HepG2 (cell line): ENCODE measurements around the gene EPS8L1. TPM values are rescaled to one million over a fixed set of nuclear protein-coding genes. Genes with fewer than 3 reads are reported as not detected.

Experiments used
- CENPBD1 ChIP-seq: sonication (generic); formaldehyde crosslinking; IDR thresholded peaks from 2 replicates; pipeline ENCODE4 v1.8.0; 2022; ENCODE audit warnings: missing genetic modification reagents, low read depth, mild to moderate bottlenecking, borderline replicate concordance
- CHD2 ChIP-seq: IDR thresholded peaks from 2 replicates; pipeline ENCODE4 v1.6.1; 2011; ENCODE audit warnings: low read depth, low read length, improper control_type of control experiment
- FIP1L1 ChIP-seq: fragments of 200-400 bp; formaldehyde crosslinking; IDR thresholded peaks from 2 replicates; pipeline ENCODE4 v1.6.1; 2018; ENCODE audit warnings: low read depth, mild to moderate bottlenecking, low read length, moderate library complexity, borderline replicate concordance; ENCODE audit not compliant: insufficient read depth
- ISX ChIP-seq: sonication (generic); formaldehyde crosslinking; conservative IDR thresholded peaks from 2 replicates; pipeline ENCODE4 v1.5.0; 2020; ENCODE audit warnings: missing genetic modification reagents
- MEIS2 ChIP-seq: sonication (generic); formaldehyde crosslinking; IDR thresholded peaks from 2 replicates; pipeline ENCODE4 v1.9.0; 2021; ENCODE audit warnings: mild to moderate bottlenecking, missing genetic modification reagents
- MNT ChIP-seq: fragments of 450-650 bp; IDR thresholded peaks from 2 replicates; pipeline ENCODE4 v1.6.1; 2016
- NFAT5 ChIP-seq: sonication (generic); formaldehyde crosslinking; IDR thresholded peaks from 2 replicates; pipeline ENCODE4 v1.4.0; 2020; ENCODE audit warnings: missing genetic modification reagents
- NFATC3 ChIP-seq: sonication (generic); formaldehyde crosslinking; IDR thresholded peaks from 2 replicates; pipeline ENCODE4 v1.5.1; 2020; ENCODE audit warnings: mild to moderate bottlenecking, missing genetic modification reagents
- RFXAP ChIP-seq: sonication (generic); formaldehyde crosslinking; IDR thresholded peaks from 2 replicates; pipeline ENCODE4 v1.4.0; 2020; ENCODE audit warnings: missing genetic modification reagents, borderline replicate concordance
- TBX2 ChIP-seq: sonication (generic); formaldehyde crosslinking; IDR thresholded peaks from 2 replicates; pipeline ENCODE4 v1.5.0; 2020; ENCODE audit warnings: missing genetic modification reagents, mild to moderate bottlenecking, borderline replicate concordance
- TMF1 ChIP-seq: sonication (generic); formaldehyde crosslinking; IDR thresholded peaks from 2 replicates; pipeline ENCODE4 v1.8.1; 2022; ENCODE audit warnings: low read depth, missing genetic modification reagents
- TRIM24 ChIP-seq: sonication (generic); formaldehyde crosslinking; IDR thresholded peaks from 2 replicates; pipeline ENCODE4 v1.8.0; 2022; ENCODE audit warnings: mild to moderate bottlenecking, missing genetic modification reagents
- ZBTB38 ChIP-seq: sonication (generic); formaldehyde crosslinking; IDR thresholded peaks from 2 replicates; pipeline ENCODE4 v1.5.1; 2020; ENCODE audit warnings: mild to moderate bottlenecking, missing genetic modification reagents
- ZBTB44 ChIP-seq: sonication (generic); formaldehyde crosslinking; IDR thresholded peaks from 2 replicates; pipeline ENCODE4 v1.4.0; 2020; ENCODE audit warnings: missing genetic modification reagents
- ZFY ChIP-seq: sonication (generic); formaldehyde crosslinking; IDR thresholded peaks from 2 replicates; pipeline ENCODE4 v1.4.0; 2020; ENCODE audit warnings: missing genetic modification reagents
- ZFYVE20 ChIP-seq: sonication (generic); formaldehyde crosslinking; IDR thresholded peaks from 2 replicates; pipeline ENCODE4 v1.8.0; 2023; ENCODE audit warnings: low read depth, mild to moderate bottlenecking, moderate library complexity, missing genetic modification reagents, borderline replicate concordance
- ZGPAT ChIP-seq: IDR thresholded peaks from 2 replicates; pipeline ENCODE4 v1.6.1; 2016; ENCODE audit warnings: mild to moderate bottlenecking
- ZNF230 ChIP-seq: sonication (generic); formaldehyde crosslinking; IDR thresholded peaks from 2 replicates; pipeline ENCODE4 v1.4.0; 2020; ENCODE audit warnings: mild to moderate bottlenecking, missing genetic modification reagents
- ZNF282 ChIP-seq: fragments of 450-650 bp; IDR thresholded peaks from 2 replicates; pipeline ENCODE4 v1.6.1; 2018; ENCODE audit not compliant: partially characterized antibody
- ZSCAN30 ChIP-seq: sonication (generic); formaldehyde crosslinking; IDR thresholded peaks from 2 replicates; pipeline ENCODE4 v1.5.0; 2020; ENCODE audit warnings: mild to moderate bottlenecking, missing genetic modification reagents
- polyA plus RNA-seq, 8 experiments: library from polyadenylated mRNA; depleted of rRNA in 3 of 8; stranded (reverse) in 7 of 8; unstranded in 1 of 8; fragments of >200 nt; fragmentation: Illumina TruSeq in 4 of 8; extraction: Trizol in 4 of 8; gene quantifications; 2 replicates each; pipeline versions ENCODE4 v1.2.1 to v1.2.3, GENCODE V29; 2011 to 2016; ENCODE audit warnings: low read depth in 4 of 8, missing spikeins in 1 of 8, mixed read lengths in 1 of 8; ENCODE audit not compliant: insufficient read depth in 1 of 8
- total RNA-seq, 5 experiments: library from RNA; depleted of rRNA; stranded (reverse); fragments of >200 nt; fragmentation: Illumina TruSeq; extraction: Trizol; gene quantifications; 2 replicates each; pipeline ENCODE4 v1.2.3, GENCODE V29; 2016; ENCODE audit warnings: low read depth in 1 of 5

EPS8L1 gene
- total and polyA plus RNA-seq, 2 of the 13 experiments (the other 11 are each of a cell fraction or from before 2014, with no cell fraction given) = 3.0 to 6.3 TPM

GRCh38 chr19:55080968-55081769 lies 5.5 kb downstream of the EPS8L1 start (continued):
- no peak for TF ChIP-seq ZBTB44
- TF ChIP-seq TMF1 (CRISPR knock-in tag) = no peak
- TF ChIP-seq TBX2 (CRISPR knock-in tag) = no peak; the same call in 1 of the 2 replicates
- peak; percentile 47; the same call in 1 of the 2 replicates for TF ChIP-seq RFXAP (CRISPR knock-in tag)
- TF ChIP-seq FIP1L1 = no peak
- no peak for TF ChIP-seq NFAT5 (CRISPR knock-in tag)
- peak; percentile 53 for TF ChIP-seq ZFY
- TF ChIP-seq MNT = no peak
- no peak for TF ChIP-seq TRIM24
- no peak for TF ChIP-seq ZNF230 (CRISPR knock-in tag)
- no peak for TF ChIP-seq ZNF282
- TF ChIP-seq ISX (CRISPR knock-in tag) = no peak
- no peak for TF ChIP-seq NFATC3 (CRISPR knock-in tag)
- no peak for TF ChIP-seq MEIS2 (CRISPR knock-in tag)
- no peak for TF ChIP-seq CHD2
- no peak for TF ChIP-seq CENPBD1
- TF ChIP-seq ZSCAN30 (CRISPR knock-in tag) = no peak
- TF ChIP-seq ZFYVE20 (CRISPR knock-in tag) = no peak
- no peak for TF ChIP-seq ZGPAT (CRISPR knock-in tag)
- no peak for TF ChIP-seq ZBTB38
